ENCODE data around the gene ATXN3.

DNA sequence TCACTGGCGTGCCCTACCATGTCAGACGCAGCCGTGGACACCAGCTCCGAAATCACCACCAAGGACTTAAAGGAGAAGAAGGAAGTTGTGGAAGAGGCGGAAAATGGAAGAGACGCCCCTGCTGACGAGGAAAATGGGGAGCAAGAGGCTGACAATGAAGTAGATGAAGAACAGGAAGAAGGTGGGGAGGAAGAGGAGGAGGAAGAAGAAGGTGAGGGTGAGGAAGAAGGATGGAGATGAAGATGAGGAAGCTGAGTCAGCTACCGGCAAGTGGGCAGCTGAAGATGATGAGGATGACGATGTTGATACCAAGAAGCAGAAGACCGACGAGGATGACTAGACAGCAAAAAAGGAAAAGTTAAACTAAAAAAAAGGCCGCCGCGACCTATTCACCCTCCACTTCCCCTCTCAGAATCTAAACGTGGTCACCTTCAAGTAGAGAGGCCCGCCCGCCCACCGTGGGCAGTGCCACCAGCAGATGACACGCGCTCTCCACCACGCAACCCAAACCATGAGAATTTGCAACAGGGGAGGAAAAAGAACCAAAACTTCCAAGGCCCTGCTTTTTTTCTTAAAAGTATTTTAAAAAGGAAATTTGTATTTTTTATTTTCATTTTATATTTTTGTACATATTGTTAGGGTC lies 79.7 kb downstream of the ATXN3 start:
- TF ChIP-seq, protein P1, sequence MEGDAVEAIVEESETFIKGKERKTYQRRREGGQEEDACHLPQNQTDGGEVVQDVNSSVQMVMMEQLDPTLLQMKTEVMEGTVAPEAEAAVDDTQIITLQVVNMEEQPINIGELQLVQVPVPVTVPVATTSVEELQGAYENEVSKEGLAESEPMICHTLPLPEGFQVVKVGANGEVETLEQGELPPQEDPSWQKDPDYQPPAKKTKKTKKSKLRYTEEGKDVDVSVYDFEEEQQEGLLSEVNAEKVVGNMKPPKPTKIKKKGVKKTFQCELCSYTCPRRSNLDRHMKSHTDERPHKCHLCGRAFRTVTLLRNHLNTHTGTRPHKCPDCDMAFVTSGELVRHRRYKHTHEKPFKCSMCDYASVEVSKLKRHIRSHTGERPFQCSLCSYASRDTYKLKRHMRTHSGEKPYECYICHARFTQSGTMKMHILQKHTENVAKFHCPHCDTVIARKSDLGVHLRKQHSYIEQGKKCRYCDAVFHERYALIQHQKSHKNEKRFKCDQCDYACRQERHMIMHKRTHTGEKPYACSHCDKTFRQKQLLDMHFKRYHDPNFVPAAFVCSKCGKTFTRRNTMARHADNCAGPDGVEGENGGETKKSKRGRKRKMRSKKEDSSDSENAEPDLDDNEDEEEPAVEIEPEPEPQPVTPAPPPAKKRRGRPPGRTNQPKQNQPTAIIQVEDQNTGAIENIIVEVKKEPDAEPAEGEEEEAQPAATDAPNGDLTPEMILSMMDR (IDR thresholded peaks at IDR 0.05; ENCODE audit: insufficient read depth, low read depth, low read length) = no peak
- no peak for TF ChIP-seq EZH2 (IDR thresholded peaks at IDR 0.05; ENCODE audit: insufficient read depth, low read length)
